NCI-H2029 (cell line): ENCODE results near the gene MRPS33.
"Not testable (repeated sequence)": the region's sequence is repeated elsewhere in the genome, so short reads cannot be mapped to it uniquely, and the experiment has no call there.

Source experiments
- DNase-seq: peaks from one replicate; lab custom pipeline; 2025; lab: John Stamatoyannopoulos, UW

MRPS33 gene

GRCh38 chr7:141012044-141012685 is 2.6 kb downstream of the MRPS33 start:
- DNase-seq, result peak; percentile 45

GRCh38 chr7:141011443-141011842 is 3.3 kb downstream of the MRPS33 start:
- no peak for DNase-seq

GRCh38 chr7:141003172-141004065 is 11.3 kb downstream of the MRPS33 start:
- DNase-seq, result no peak

GRCh38 chr7:141001546-141001945 is 13.2 kb downstream of the MRPS33 start:
- no peak for DNase-seq

- DNase-seq, result no peak
Observed at GRCh38 chr7:141001122-141001521, 13.6 kb downstream of the MRPS33 start.

- DNase-seq, result no peak
Observed at GRCh38 chr7:140998715-140999114, 16.0 kb downstream of the MRPS33 start.

GRCh38 chr7:140992422-140992821 is 22.3 kb downstream of the MRPS33 start:
- no peak for DNase-seq

- no peak for DNase-seq
Observed at GRCh38 chr7:140990193-140990962, 24.4 kb downstream of the MRPS33 start.

GRCh38 chr7:140989068-140989467 is 25.7 kb downstream of the MRPS33 start:
- DNase-seq, result no peak

- no peak for DNase-seq
Observed at GRCh38 chr7:140983802-140984201, 30.9 kb downstream of the MRPS33 start.

GRCh38 chr7:140982508-140982907 is 32.2 kb downstream of the MRPS33 start:
- no peak for DNase-seq

GRCh38 chr7:140981951-140982350 is 32.8 kb downstream of the MRPS33 start:
- no peak for DNase-seq

- no peak for DNase-seq
Observed at GRCh38 chr7:140977741-140978140, 37.0 kb downstream of the MRPS33 start.

GRCh38 chr7:140972876-140973829 is 41.6 kb downstream of the MRPS33 start:
- DNase-seq, result no peak

- no peak for DNase-seq
Observed at GRCh38 chr7:140972344-140972743, 42.4 kb downstream of the MRPS33 start.

- no peak for DNase-seq
Observed at GRCh38 chr7:140967438-140967837, 47.3 kb downstream of the MRPS33 start.

GRCh38 chr7:140966561-140967233 is 48.1 kb downstream of the MRPS33 start:
- DNase-seq, result no peak

- no peak for DNase-seq
Observed at GRCh38 chr7:140961117-140961516, 53.6 kb downstream of the MRPS33 start.

GRCh38 chr7:140956997-140957396 is 57.8 kb downstream of the MRPS33 start:
- not testable (repeated sequence) for DNase-seq
